ENCODE results near the gene NUBP2.

- no peak for TF ChIP-seq CTCF (IDR thresholded peaks at IDR 0.05)
- TF ChIP-seq ZFX (IDR thresholded peaks at IDR 0.05; ENCODE audit: borderline replicate concordance) = no peak
These were observed 23.2 kb upstream of the NUBP2 start for GRCh38 chr16:1759511-1759910.

Data from 22Rv1 (cell line).